Ovary (tissue), 3 donors: ENCODE results near the gene SLC2A10.

Experiments used
- CTCF ChIP-seq, 3 donors: fragments of 450-650 bp in 2 of 3; fragments of 200-600 bp in 1 of 3; IDR thresholded peaks; one replicate each; pipeline versions ENCODE4 v1.5.1 to v1.8.0; 2016 to 2022; ENCODE audit warnings: antibody characterized with exemption in 3 of 3, mild to moderate bottlenecking in 1 of 3
- POLR2A ChIP-seq: fragments of 450-650 bp; IDR thresholded peaks from one replicate; pipeline ENCODE4 v1.6.1; 2017; ENCODE audit warnings: antibody characterized with exemption, mild to moderate bottlenecking, moderate library complexity
- donor health status: DM: no; HTN: no; CAD: no.

DNA sequence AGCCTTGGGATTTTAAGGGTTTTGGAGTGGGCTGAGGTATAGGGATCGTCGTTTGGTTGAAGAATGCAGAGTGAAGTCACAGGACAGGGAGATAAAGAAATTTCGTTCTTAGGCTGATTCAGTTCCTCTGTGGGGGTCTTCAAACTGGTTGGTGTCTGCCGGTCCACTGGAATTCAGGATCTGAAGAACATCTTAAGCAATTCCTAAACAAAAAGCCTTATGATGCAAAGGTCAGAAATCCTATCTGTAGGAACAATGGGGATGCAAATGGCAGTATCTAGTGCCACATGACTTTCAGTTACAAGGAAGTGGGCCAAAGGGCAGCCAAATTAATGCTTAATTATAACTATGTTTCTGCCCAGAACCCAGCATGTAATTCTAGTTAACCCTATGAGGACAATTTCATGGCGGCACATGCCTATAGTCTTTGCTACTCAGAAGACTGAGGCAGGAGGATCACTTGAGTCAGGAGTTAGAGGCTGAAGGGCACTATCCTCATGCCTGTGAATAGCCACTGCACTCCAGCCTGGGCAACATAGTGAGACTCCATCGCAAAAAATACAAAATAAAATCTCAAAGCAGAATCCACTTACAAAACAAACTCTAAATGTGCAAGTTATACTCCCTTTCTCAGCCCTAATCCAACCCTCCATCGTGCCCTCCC, 4.6 kb upstream of the SLC2A10 start:
- TF ChIP-seq CTCF (IDR thresholded peaks at IDR 0.05): no peak
- TF ChIP-seq POLR2A: no peak
